Vagina (tissue), 2 donors: Measurements from ENCODE around the gene ARHGAP6.

ENCODE experiments used
- POLR2A ChIP-seq, 2 donors: fragments of 450-650 bp; IDR thresholded peaks; one replicate each; pipeline ENCODE4 v1.6.1; 2017; ENCODE audit warnings: antibody characterized with exemption in 2 of 2, mild to moderate bottlenecking in 2 of 2, moderate library complexity in 2 of 2
- POLR2AphosphoS5 ChIP-seq, 2 donors: sonication (generic); formaldehyde crosslinking; IDR thresholded peaks; one replicate each; pipeline ENCODE4 v1.9.0; 2017; ENCODE audit warnings: antibody characterized with exemption in 2 of 2, mild to moderate bottlenecking in 2 of 2, low read depth in 1 of 2; ENCODE audit not compliant: insufficient read depth in 1 of 2
- TF ChIP-seq, protein P1 (sequence below), 3 experiments: fragments of 450-650 bp in 2 of 3; fragments of 200-600 bp in 1 of 3; sonication (generic) in 1 of 3; IDR thresholded peaks; one replicate each; pipeline ENCODE4 v1.5.1; 2017 to 2019; ENCODE audit warnings: antibody characterized with exemption in 3 of 3, mild to moderate bottlenecking in 2 of 3, moderate library complexity in 2 of 3

- TF ChIP-seq POLR2A (IDR thresholded peaks at IDR 0.05), result no peak
- TF ChIP-seq, protein P1, sequence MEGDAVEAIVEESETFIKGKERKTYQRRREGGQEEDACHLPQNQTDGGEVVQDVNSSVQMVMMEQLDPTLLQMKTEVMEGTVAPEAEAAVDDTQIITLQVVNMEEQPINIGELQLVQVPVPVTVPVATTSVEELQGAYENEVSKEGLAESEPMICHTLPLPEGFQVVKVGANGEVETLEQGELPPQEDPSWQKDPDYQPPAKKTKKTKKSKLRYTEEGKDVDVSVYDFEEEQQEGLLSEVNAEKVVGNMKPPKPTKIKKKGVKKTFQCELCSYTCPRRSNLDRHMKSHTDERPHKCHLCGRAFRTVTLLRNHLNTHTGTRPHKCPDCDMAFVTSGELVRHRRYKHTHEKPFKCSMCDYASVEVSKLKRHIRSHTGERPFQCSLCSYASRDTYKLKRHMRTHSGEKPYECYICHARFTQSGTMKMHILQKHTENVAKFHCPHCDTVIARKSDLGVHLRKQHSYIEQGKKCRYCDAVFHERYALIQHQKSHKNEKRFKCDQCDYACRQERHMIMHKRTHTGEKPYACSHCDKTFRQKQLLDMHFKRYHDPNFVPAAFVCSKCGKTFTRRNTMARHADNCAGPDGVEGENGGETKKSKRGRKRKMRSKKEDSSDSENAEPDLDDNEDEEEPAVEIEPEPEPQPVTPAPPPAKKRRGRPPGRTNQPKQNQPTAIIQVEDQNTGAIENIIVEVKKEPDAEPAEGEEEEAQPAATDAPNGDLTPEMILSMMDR (IDR thresholded peaks at IDR 0.05), result no peak
- no peak for TF ChIP-seq POLR2AphosphoS5 (IDR thresholded peaks at IDR 0.05; ENCODE audit: insufficient read depth in 1 of 2, low read depth in 1 of 2)
These were observed 33.0 kb upstream of the ARHGAP6 start for GRCh38 chrX:11698702-11699101.
